Measurements from ENCODE around the gene SMDT1. TPM values are rescaled to one million over a fixed set of nuclear protein-coding genes. Genes with fewer than 3 reads are reported as not detected.

The SMDT1 gene
- total RNA-seq, 4 donors from 2014 or later: 14.1 to 61.8 (median 21.5) TPM

DNA sequence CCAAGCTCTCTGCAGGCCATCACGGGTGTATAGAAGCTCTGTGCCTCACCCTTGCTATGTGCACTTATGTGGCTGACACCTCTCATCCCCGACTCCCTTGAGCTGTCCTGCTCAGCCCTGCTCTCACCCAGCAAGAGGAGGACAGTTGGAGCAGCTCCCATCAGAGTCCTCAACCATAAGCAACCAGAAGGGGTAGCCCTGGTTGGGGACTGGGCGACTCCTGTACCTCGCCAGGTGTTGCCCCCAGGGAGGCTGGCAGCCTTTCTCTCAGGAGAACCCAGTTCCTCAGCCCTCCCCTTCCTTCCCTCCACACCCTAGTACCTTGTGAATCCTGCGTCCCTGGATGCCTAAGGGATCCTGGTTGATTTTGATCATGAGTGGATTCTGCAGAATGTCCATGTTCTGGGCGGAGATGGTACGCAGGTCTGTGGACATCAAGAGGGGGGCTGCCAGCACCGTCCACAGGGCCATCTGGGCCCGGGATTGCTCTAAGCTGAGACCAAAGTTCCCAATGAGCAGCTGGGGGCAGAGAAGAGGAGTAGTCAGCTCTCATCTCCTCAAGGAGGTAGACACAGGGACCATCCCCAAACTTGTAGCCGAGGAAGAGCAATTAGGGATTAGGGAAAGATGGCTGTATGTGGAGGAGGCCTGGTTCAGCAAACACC is 16.9 kb upstream of the SMDT1 start:
- H3K4me1 ChIP-seq: no peaks in the 10 kb centered on the region
- no peak for DNase-seq (ENCODE audit: low spot score in 2 of 2)
- TF ChIP-seq POLR2A (IDR thresholded peaks at IDR 0.05) (no peak), EP300 (IDR thresholded peaks at IDR 0.05) (no peak)
- TF ChIP-seq, protein P1, sequence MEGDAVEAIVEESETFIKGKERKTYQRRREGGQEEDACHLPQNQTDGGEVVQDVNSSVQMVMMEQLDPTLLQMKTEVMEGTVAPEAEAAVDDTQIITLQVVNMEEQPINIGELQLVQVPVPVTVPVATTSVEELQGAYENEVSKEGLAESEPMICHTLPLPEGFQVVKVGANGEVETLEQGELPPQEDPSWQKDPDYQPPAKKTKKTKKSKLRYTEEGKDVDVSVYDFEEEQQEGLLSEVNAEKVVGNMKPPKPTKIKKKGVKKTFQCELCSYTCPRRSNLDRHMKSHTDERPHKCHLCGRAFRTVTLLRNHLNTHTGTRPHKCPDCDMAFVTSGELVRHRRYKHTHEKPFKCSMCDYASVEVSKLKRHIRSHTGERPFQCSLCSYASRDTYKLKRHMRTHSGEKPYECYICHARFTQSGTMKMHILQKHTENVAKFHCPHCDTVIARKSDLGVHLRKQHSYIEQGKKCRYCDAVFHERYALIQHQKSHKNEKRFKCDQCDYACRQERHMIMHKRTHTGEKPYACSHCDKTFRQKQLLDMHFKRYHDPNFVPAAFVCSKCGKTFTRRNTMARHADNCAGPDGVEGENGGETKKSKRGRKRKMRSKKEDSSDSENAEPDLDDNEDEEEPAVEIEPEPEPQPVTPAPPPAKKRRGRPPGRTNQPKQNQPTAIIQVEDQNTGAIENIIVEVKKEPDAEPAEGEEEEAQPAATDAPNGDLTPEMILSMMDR (IDR thresholded peaks at IDR 0.05): no peak
- no peak overlapping the region for H3K4me3 ChIP-seq
- no peaks in the 10 kb centered on the region for H3K9me3 ChIP-seq
- no peak overlapping the region for H3K27ac ChIP-seq
- H3K27me3 ChIP-seq: no peaks in the 10 kb centered on the region
- H3K36me3 ChIP-seq: peaks cover 0 to 98% (median 14%) of the 10 kb centered on the region in 3 donors
- 96% methylated on average over 10 of the region's 10 CpGs for WGBS, 2 donors

DNA sequence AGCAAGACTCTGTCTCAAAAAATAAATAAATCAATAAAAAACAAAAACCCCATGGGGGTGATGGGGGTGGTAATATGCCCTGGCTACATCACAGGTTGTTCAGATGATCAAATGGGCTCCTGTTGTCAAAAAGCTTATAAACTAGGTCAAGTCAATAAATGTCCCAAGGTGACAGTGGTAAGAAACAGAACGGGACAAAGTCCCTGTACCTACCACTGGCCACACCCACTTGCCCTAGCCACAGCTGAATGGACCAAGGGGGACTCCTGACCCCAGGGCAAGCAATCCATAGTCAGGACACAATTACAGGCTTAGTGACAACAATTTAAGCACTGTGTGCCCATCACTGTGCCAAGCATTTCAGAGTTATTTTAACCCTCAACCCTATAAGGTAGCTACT is 14.9 kb upstream of the SMDT1 start:
- Histone ChIP-seq H3K27ac (no peak overlapping the region), H3K36me3 (peaks cover 0 to 90% (median 14%) of the 10 kb centered on the region in 3 donors), H3K9me3 (no peaks in the 10 kb centered on the region), H3K4me1 (peaks cover 0 to 8% (median 5%) of the 10 kb centered on the region in 4 donors), H3K27me3 (no peaks in the 10 kb centered on the region), H3K4me3 (no peak overlapping the region)
- no peak for DNase-seq (ENCODE audit: low spot score in 2 of 2)
- 75 to 92% methylated on average over 1 of the region's 1 CpG for WGBS, 2 donors
- TF ChIP-seq EP300 (IDR thresholded peaks at IDR 0.05): no peak

DNA sequence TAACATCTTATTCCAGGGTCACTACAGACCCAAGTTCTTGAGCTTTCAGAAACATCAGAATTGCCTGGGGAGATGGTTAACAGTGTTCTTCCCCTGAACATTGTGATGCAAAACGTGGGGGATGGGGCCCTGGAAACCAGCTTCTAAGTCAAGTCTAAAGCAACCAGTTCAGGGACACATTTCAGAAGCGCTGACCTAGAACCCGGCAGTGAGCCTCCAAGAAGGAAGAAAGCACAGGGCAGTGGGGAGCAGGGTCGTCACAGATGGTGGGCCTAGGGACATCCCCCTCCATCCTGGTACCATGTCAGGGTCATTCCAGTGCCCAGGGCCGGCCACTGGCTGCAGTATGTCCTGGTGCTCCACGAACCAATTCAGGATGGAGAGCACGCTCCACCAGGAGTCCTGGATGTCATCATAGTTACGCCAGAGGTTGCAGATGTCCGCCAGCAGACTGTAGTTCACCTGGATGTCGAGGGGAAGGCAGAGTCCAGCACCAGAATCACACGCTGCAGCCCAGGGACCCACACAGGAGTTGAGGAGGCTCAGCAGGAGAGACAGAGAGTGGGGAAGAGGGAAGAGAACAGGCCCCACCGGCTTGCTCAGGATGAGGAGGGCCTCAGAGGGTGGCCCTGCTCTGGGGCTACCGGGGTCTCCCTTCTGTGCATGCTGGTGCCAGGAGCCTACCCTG is 13.9 kb upstream of the SMDT1 start:
- Histone ChIP-seq H3K36me3 (peaks cover 0 to 80% (median 14%) of the 10 kb centered on the region in 3 donors), H3K4me1 (peaks cover 0 to 14% (median 9%) of the 10 kb centered on the region in 4 donors), H3K4me3 (no peak overlapping the region), H3K9me3 (no peaks in the 10 kb centered on the region), H3K27ac (no peak overlapping the region), H3K27me3 (no peaks in the 10 kb centered on the region)
- no peak for TF ChIP-seq EP300 (IDR thresholded peaks at IDR 0.05)
- TF ChIP-seq POLR2A (IDR thresholded peaks at IDR 0.05): no peak
- TF ChIP-seq, protein P1 (IDR thresholded peaks at IDR 0.05): no peak
- no peak for DNase-seq (ENCODE audit: low spot score in 2 of 2)
- WGBS, 2 donors: 81 to 84% methylated on average over 11 to 13 of the region's 13 CpGs

DNA sequence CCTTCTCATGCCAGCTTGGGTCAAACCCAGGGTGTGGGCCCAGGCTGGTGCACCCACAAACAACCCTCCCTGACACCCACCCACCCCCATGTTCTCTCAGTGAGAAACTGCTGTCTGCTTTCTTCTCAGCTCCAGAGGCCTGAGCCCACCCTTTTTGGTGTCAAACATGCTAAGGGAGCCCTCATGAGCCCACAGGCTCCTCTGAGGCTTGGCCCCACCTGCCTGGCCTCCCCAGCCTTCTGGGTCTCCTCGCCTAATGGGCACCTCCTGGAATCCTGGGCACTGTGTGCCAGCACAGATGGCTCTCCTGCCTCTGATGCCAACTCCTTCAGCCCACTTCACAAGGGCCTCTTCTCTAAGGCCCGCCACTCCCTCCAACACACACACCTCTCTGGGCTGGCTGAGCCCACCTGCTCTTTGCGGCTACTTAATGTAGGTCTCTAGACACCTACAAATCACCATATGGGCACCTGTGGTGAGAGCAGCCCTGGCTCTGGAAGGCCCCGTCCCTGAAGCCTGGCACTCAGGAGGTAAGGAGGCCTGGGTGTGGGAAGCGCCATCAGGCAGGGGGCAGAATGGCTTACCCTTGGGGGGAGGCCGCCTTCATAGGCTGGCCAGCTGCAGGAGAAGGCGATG is 13.3 kb upstream of the SMDT1 start:
- Histone ChIP-seq H3K4me3 (no peak overlapping the region), H3K27ac (no peak overlapping the region), H3K36me3 (peaks cover 0 to 74% (median 12%) of the 10 kb centered on the region in 3 donors), H3K4me1 (peaks cover 0 to 16% (median 10%) of the 10 kb centered on the region in 4 donors), H3K9me3 (no peaks in the 10 kb centered on the region), H3K27me3 (no peaks in the 10 kb centered on the region)
- WGBS, 2 donors: 95 to 98% methylated on average over 7 of the region's 7 CpGs
- DNase-seq (ENCODE audit: low spot score in 2 of 2): no peak
- TF ChIP-seq, protein P1 (IDR thresholded peaks at IDR 0.05): no peak
- TF ChIP-seq POLR2A (IDR thresholded peaks at IDR 0.05) (no peak), EP300 (IDR thresholded peaks at IDR 0.05) (no peak)

DNA sequence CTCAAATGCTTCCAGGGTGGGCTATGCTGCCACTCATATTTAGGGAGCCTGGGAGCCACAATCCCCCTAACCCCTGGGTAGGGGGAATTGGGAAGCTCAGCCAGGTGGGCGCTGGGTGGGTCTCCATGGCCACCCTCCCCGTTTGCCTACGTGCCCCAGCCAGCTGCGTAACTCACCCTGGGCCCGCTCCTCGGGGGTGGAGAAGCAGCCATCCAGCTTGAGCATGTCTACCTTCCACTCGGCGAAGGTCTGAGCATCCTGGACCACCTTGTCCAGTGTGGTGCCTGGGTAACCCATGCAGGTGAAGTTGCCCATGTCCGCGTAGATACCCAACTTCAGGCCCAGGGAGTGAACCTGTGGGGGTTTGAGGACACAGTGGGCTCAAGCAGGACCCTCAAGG is 12.6 kb upstream of the SMDT1 start:
- H3K4me3 ChIP-seq: no peak overlapping the region
- peaks cover 0 to 67% (median 7%) of the 10 kb centered on the region in 3 donors for H3K36me3 ChIP-seq
- H3K9me3 ChIP-seq: no peaks in the 10 kb centered on the region
- H3K27me3 ChIP-seq: no peaks in the 10 kb centered on the region
- 92% methylated on average over 6 of the region's 10 CpGs; no CpG with 5 or more reads in 1 of the 2 donors for WGBS, 2 donors
- H3K4me1 ChIP-seq: peaks cover 0 to 23% (median 16%) of the 10 kb centered on the region in 4 donors
- TF ChIP-seq, protein P1 (IDR thresholded peaks at IDR 0.05): no peak
- no peak for DNase-seq (ENCODE audit: low spot score in 2 of 2)
- no peak overlapping the region for H3K27ac ChIP-seq

Data from tibial nerve (tissue), 4 donors.